Keratinocyte (primary cell): ENCODE results near the gene MXRA8. TPM values are rescaled to one million over a fixed set of nuclear protein-coding genes. Genes with fewer than 3 reads are reported as not detected.
A peak's percentile ranks its signal among the peaks of the same experiment; 100 is the strongest.

Experiments used
- DNase-seq: peaks from one replicate; pipeline ENCODE4 v3.0.0-alpha.2; 2011; ENCODE audit warnings: low read depth, missing footprints, low spot score
- FAIRE-seq: peaks from 2 replicates; lab custom pipeline; 2011; peaks lifted over from hg19 to GRCh38; lab: Jason Lieb, UNC
- H2AFZ ChIP-seq: 2 replicates; pipeline ENCODE4 v1.6.0; 2012; ENCODE audit warnings: low read length, control low read depth, inconsistent platforms; ENCODE audit not compliant: control insufficient read depth
- H3K27ac ChIP-seq: 2 replicates; pipeline ENCODE4 v1.5.1; 2011; ENCODE audit warnings: low read length; ENCODE audit not compliant: control insufficient read depth, insufficient read depth
- H3K27me3 ChIP-seq: 3 replicates; pipeline ENCODE4 v1.6.0; 2011; ENCODE audit warnings: low read length; ENCODE audit not compliant: control insufficient read depth, insufficient read depth; ENCODE audit errors: extremely low read depth
- H3K36me3 ChIP-seq, 2 experiments: 2 replicates in 1 of 2; 3 replicates in 1 of 2; pipeline ENCODE4 v1.5.1; 2011; ENCODE audit warnings: low read length in 2 of 2, mild to moderate bottlenecking in 1 of 2; ENCODE audit not compliant: control insufficient read depth in 2 of 2, insufficient read depth in 2 of 2; ENCODE audit errors: extremely low read depth in 1 of 2
- H3K4me1 ChIP-seq: 3 replicates; pipeline ENCODE4 v1.5.1; 2011; ENCODE audit warnings: low read length; ENCODE audit not compliant: control insufficient read depth, insufficient read depth; ENCODE audit errors: extremely low read depth
- H3K4me2 ChIP-seq: 3 replicates; pipeline ENCODE4 v1.6.0; 2011; ENCODE audit warnings: low read depth, low read length; ENCODE audit not compliant: control insufficient read depth, insufficient read depth; ENCODE audit errors: extremely low read depth
- H3K4me3 ChIP-seq, 3 experiments: fragments of 200-600 bp in 1 of 3; sonication (generic) in 1 of 3; 2 replicates in 2 of 3; 3 replicates in 1 of 3; pipeline ENCODE4 v1.5.1; 2011 to 2016; ENCODE audit warnings: low read length in 3 of 3, mild to moderate bottlenecking in 3 of 3, control low read depth in 2 of 3, inconsistent platforms in 1 of 3, low read depth in 1 of 3, mixed read lengths in 1 of 3, mixed run types in 1 of 3, moderate library complexity in 1 of 3; ENCODE audit not compliant: control insufficient read depth in 2 of 3, insufficient read depth in 2 of 3; ENCODE audit errors: extremely low read depth in 1 of 3
- H3K79me2 ChIP-seq: 2 replicates; pipeline ENCODE4 v1.6.0; 2012; ENCODE audit warnings: low read length; ENCODE audit not compliant: control insufficient read depth, insufficient read depth
- H3K9ac ChIP-seq: 3 replicates; pipeline ENCODE4 v1.6.0; 2011; ENCODE audit warnings: low read length; ENCODE audit not compliant: control insufficient read depth, insufficient read depth; ENCODE audit errors: extremely low read depth
- H3K9me1 ChIP-seq: 3 replicates; pipeline ENCODE4 v1.6.0; 2011; ENCODE audit warnings: low read length; ENCODE audit not compliant: control insufficient read depth, insufficient read depth; ENCODE audit errors: extremely low read depth
- H3K9me3 ChIP-seq: 2 replicates; pipeline ENCODE4 v1.5.1; 2012; ENCODE audit warnings: low read depth, low read length; ENCODE audit not compliant: control insufficient read depth
- H4K20me1 ChIP-seq: 3 replicates; pipeline ENCODE4 v1.6.0; 2011; ENCODE audit warnings: low read length; ENCODE audit not compliant: control insufficient read depth, insufficient read depth; ENCODE audit errors: extremely low read depth
- CTCF ChIP-seq, 3 experiments: IDR thresholded peaks in 1 of 3; conservative IDR thresholded peaks in 1 of 3; optimal IDR thresholded peaks in 1 of 3; 2 replicates in 2 of 3; 3 replicates in 1 of 3; pipeline versions ENCODE3 to v1.5.1; 2011; ENCODE audit warnings: low read length in 3 of 3, mild to moderate bottlenecking in 3 of 3, moderate library complexity in 2 of 3, control low read depth in 1 of 3, inconsistent platforms in 1 of 3; ENCODE audit not compliant: insufficient read depth in 2 of 3; ENCODE audit errors: extremely low read depth in 1 of 3
- EZH2 ChIP-seq: IDR thresholded peaks from one replicate; pipeline ENCODE4 v1.6.1; 2012; ENCODE audit warnings: inconsistent platforms, mild to moderate bottlenecking, low read length, moderate library complexity
- dilution Hi-C: fragments of 300-500 bp; cut with MboI; formaldehyde crosslinking; loops from one replicate; pipeline ENCODE4 v1.7.0; 2020; ENCODE audit warnings: low sequenced_read_pairs; ENCODE audit not compliant: extremely low pct_ligation_motif_present
- polyA plus RNA-seq, 5 experiments: library from polyadenylated mRNA; depleted of rRNA in 3 of 5; stranded (reverse) in 3 of 5; stranded (forward) in 1 of 5; unstranded in 1 of 5; fragments of >200 nt; gene quantifications; 1 replicate in 1 of 5; 2 replicates in 3 of 5; 3 replicates in 1 of 5; pipeline versions ENCODE4 v1.2.1 to v1.2.3, GENCODE V29; 2011 to 2012; ENCODE audit warnings: missing spikeins in 2 of 5, low read depth in 1 of 5, low replicate concordance in 1 of 5

MXRA8 gene
- polyA plus RNA-seq, 1 donor (not counting 4 experiments of a cell fraction or from before 2014, with no cell fraction given) = not detected

DNA sequence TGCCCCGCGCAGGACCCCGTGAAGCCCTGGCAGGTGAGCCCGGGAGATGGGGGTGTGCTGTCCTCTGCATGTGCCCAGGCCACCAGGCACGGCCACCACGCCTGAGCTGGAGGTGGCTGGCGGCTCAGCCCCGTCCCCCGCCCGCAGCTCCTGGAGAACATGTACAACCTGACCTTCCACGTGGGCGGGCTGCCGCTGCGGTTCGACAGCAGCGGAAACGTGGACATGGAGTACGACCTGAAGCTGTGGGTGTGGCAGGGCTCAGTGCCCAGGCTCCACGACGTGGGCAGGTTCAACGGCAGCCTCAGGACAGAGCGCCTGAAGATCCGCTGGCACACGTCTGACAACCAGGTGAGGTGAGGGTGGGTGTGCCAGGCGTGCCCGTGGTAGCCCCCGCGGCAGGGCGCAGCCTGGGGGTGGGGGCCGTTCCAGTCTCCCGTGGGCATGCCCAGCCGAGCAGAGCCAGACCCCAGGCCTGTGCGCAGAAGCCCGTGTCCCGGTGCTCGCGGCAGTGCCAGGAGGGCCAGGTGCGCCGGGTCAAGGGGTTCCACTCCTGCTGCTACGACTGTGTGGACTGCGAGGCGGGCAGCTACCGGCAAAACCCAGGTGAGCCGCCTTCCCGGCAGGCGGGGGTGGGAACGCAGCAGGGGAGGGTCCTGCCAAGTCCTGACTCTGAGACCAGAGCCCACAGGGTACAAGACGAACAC, 25.4 kb downstream of the MXRA8 start:
- Histone ChIP-seq H3K27ac (no peak overlapping the region), H2AFZ (no peak overlapping the region), H3K9ac (peak overlapping the region; percentile 22), H3K79me2 (no peaks in the 10 kb centered on the region), H3K27me3 (peaks cover 11% of the 10 kb centered on the region), H3K9me1 (no peaks in the 10 kb centered on the region), H3K4me3 (no peak overlapping the region), H3K4me2 (peak overlapping the region; percentile 37), H3K36me3 (peaks cover 8 to 11% of the 10 kb centered on the region in 2 experiments), H3K9me3 (peaks cover 4% of the 10 kb centered on the region), H4K20me1 (peaks cover 29% of the 10 kb centered on the region), H3K4me1 (peaks cover 32% of the 10 kb centered on the region)
- FAIRE-seq (no peak), DNase-seq (no peak)
- dilution Hi-C loops = no loop called here
- TF ChIP-seq CTCF (optimal IDR thresholded peaks at IDR 0.05 in 1 of 3, IDR thresholded peaks at IDR 0.05 in 1 of 3, conservative IDR thresholded peaks at IDR 0.05 in 1 of 3; ENCODE audit: extremely low read depth in 1 of 3, insufficient read depth in 2 of 3, low read length in 3 of 3) (no peak), EZH2 (no peak)

GRCh38 chr1:1332031-1332755, 26.2 kb downstream of the MXRA8 start:
- peaks cover 11% of the 10 kb centered on the region for H3K27me3 ChIP-seq
- H3K4me3 ChIP-seq = no peak overlapping the region
- H3K27ac ChIP-seq = no peak overlapping the region
- peaks cover 7 to 10% of the 10 kb centered on the region in 2 experiments for H3K36me3 ChIP-seq
- H3K79me2 ChIP-seq = peaks cover 4% of the 10 kb centered on the region
- peaks cover 25% of the 10 kb centered on the region for H4K20me1 ChIP-seq
- peak overlapping the region; percentile 22 for H3K9ac ChIP-seq
- H3K9me1 ChIP-seq = no peaks in the 10 kb centered on the region
- no peak overlapping the region for H2AFZ ChIP-seq
- H3K4me2 ChIP-seq = peak overlapping the region; percentile 37
- FAIRE-seq (no peak), DNase-seq (no peak)
- dilution Hi-C loops = no loop called here
- peaks cover 32% of the 10 kb centered on the region for H3K4me1 ChIP-seq
- TF ChIP-seq CTCF (optimal IDR thresholded peaks at IDR 0.05 in 1 of 3, IDR thresholded peaks at IDR 0.05 in 1 of 3, conservative IDR thresholded peaks at IDR 0.05 in 1 of 3; ENCODE audit: extremely low read depth in 1 of 3, insufficient read depth in 2 of 3, low read length in 3 of 3) = no peak
- TF ChIP-seq EZH2 = no peak
- peaks cover 4% of the 10 kb centered on the region for H3K9me3 ChIP-seq
